B cell (primary cell): ENCODE data around the gene CNTNAP2.

Experiments used
- EZH2 ChIP-seq: IDR thresholded peaks from 2 replicates; pipeline ENCODE4 v1.6.1; 2012; ENCODE audit warnings: borderline replicate concordance, low read depth, mild to moderate bottlenecking, moderate library complexity, low read length; ENCODE audit not compliant: insufficient read depth, poor library complexity, severe bottlenecking
- TF ChIP-seq, protein P1 (sequence below): fragments of 200-600 bp; IDR thresholded peaks from one replicate; pipeline ENCODE4 v1.8.0; 2022; ENCODE audit warnings: antibody characterized with exemption, mild to moderate bottlenecking

DNA sequence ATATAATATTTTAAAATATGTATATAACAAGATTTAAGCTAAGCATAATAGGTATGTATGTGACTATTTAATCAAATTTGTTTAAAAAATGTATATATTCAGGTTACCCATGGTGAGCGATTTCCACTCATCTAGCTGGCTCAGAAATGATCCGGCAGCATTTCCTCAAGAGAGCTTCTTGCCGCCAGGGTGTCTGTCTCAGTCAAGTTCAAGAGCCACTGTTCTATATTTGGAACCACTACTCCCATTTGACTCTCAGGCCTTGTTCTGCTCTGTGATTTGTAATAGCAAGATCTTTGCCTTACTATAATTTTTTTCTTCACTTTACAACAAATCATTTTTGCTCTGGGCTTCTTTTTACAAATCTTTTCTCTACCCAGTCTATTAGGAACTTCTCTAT, 48.7 kb upstream of the CNTNAP2 start:
- TF ChIP-seq, protein P1, sequence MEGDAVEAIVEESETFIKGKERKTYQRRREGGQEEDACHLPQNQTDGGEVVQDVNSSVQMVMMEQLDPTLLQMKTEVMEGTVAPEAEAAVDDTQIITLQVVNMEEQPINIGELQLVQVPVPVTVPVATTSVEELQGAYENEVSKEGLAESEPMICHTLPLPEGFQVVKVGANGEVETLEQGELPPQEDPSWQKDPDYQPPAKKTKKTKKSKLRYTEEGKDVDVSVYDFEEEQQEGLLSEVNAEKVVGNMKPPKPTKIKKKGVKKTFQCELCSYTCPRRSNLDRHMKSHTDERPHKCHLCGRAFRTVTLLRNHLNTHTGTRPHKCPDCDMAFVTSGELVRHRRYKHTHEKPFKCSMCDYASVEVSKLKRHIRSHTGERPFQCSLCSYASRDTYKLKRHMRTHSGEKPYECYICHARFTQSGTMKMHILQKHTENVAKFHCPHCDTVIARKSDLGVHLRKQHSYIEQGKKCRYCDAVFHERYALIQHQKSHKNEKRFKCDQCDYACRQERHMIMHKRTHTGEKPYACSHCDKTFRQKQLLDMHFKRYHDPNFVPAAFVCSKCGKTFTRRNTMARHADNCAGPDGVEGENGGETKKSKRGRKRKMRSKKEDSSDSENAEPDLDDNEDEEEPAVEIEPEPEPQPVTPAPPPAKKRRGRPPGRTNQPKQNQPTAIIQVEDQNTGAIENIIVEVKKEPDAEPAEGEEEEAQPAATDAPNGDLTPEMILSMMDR: no peak
- no peak for TF ChIP-seq EZH2
